Stimulated activated CD4-positive, alpha-beta T cell treated with anti-CD3 and anti-CD28 coated beads, Interleukin-4, amount 100 ng/mL, for 48 hours (primary cell): ENCODE results near the gene TSPAN2.
A peak's percentile ranks its signal among the peaks of the same experiment; 100 is the strongest.

Experiments used
- DNase-seq, 2 donors: peaks; one replicate each; pipeline ENCODE4 v3.0.0-alpha.2; 2020; ENCODE audit warnings: low read depth in 2 of 2

TSPAN2 gene

DNA sequence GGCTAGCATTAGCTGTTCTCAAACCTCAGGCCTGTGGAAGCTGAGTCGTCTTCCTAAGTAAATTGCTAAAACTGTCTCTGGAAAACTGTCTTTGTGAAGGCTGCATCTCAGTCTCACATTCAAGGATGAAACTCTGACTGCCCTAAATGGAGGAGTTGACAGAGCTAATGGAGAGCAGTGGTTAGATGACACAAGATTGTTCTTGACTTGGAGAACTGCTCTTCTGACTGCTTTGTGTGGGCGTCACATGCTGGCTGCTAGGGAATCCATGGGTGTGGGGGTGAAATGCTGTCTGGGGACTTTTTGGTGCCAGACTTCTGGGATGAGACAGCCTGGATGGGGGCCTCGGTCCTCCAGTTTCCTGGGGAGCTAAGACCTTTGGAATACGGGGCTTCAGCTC, 24.5 kb upstream of the TSPAN2 start:
- no peak for DNase-seq

DNA sequence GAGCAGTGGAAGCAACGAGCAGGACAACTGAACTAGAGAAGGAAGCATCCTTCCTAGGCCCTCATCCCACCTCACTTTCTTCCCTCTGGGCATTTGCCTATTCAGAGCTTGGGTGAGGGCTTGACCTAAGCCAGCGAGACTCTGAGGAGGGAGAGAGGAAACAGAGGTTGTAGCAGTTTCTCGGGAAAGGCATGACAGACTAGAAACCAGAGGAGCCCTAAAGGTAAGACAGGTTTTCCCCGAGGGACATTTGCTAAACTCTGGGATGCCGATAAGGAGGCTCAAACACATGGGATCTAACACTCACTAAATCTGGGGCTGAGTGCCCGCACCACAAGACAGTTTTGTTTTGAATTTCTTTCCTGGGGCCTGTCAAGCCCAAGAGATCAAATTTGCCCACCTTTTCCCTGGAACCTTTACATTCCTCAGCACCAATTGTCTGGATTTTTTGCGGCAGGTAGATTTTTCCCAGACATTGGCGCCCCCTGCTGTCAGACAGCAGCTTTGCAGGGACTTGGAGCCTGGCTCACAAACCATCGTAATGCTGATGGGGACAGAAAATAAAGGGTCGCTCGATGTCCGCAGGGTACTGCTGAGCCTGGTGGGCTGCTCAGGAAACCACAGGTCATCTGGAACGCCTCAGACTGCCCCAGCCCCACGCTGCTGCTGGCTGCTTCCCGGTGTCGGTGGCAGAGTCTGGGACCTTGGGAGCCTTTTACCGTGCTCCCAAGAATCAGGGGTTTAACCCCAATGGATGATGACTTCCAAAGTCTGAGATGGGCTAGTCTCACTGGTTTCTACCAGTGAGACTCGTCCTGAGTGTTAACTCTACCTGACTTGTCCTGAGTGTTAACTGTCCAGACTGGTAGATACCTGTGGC, 23.4 kb upstream of the TSPAN2 start:
- peak; percentile 20 to 34 for DNase-seq

DNA sequence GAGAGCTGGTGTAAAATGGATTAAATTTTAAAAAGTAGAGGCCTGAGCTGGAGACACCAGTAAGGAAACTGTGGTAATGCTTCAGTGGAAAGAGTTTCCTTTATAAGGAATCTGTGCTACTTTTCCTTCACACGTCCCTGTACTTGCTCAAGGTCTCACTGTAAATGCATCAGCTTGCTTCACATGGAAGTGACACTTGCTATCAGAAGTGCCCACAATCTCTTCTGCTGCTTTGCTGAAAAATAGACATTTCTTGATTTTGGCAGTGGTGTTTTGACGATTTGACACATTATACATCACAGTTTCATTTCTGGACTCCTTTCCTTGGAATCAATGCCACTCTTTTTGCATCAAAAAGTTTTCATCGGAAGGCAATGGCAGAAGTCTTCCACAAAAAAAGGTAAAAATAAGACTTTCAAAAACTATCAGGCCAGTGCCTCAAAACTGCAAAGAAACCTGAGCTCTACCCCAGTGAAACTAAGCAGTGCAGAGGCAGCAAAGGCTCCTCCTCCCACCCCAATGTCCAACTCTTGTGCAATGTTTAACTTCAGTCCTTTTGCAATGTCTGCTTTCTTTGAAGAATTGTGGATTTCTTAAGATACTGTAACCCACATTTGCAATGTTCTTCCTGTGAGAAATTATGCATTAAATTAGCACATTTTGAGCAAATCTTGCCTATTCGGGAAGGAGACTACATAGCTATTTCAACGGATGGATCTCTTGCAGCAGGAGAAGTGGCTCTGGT, 18.4 kb upstream of the TSPAN2 start:
- no peak for DNase-seq

DNA sequence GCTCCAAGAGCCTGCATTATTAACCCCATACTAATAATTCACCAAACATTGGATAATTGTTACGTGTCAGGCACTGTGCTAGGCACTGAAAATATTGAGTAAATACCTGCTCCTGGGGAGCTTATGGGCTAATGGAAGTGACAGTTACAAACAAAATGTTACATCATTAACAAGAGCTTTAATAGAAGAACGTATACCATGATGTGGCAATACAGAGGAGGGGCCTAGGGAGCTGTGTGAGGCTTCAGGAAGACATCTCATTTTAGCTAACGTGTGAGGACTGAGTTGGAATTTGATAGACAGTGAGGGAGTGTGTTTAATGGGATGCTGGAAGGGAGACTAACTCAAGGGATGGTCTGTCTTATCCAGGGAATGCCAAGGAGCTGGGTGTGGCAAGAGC, 16.5 kb upstream of the TSPAN2 start:
- DNase-seq = no peak

DNA sequence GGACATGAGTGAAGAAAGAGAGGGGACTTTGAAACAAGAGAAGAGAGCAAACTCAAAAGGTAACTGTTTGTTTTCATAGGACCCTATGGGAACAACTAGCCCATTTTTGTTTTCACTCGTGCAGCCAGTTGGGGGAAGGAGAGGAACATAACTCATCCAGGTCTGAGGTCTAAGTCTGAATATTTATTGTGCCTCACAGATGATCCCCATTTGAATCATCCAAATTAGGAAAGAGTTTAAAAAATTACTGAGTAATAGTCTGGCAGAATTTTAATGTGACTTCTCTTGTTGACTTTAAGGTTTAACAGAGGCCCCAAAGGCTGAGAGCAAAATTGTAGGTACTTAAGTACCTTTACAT, 10.4 kb upstream of the TSPAN2 start:
- DNase-seq = no peak

DNA sequence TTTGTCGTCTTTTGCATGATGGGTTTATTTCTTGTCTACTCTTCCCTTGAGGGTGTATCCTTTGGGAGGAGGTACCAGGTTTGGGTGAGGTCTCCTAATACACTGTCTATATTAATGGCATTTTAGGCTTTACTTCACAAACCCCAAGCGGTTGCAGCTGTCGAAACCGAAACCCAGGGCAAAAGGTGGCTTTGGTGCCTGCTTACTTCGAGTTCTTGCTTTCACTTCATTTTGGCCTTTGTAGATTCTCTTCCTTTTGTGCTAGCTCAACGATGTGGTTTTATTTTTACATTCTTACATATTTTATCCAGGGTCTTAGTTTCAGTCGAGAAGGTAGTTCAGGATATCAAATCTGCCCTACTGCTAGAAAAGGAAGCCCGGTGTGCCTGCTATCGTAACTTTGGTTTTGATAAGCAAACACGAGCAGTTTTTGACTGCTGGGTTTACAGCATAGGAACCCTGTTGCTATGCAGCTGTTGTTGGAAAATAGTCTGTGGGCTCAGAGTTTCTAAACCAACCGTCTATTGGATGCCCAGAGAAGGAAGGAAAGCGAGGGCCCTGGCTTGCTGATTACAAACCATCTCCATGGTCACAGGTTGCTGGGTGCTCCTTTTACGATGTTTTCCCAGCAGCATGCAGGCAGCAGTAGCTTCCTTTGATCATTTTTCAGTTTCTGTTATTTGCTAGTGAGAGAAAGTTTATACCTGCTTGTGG, 9.8 kb upstream of the TSPAN2 start:
- peak; percentile 33 to 54 for DNase-seq

DNA sequence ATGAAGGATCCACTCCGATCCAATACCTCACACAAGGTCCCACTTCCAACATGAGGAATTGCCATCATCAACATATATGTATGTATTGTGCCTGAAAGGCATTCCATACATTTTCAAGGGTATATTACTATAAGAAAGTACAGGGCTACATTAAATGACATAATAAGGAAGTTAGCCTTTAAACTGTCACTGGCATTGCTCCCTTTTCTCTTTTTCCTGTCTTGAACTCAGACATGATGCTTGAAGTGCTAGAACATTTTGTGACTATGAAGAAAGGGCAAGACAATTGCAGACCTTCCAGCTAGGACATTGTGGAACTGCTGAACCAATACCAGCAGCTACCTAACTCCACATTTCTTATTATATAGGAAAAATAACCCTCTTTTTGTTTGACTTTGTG, 2.9 kb upstream of the TSPAN2 start:
- DNase-seq = no peak

DNA sequence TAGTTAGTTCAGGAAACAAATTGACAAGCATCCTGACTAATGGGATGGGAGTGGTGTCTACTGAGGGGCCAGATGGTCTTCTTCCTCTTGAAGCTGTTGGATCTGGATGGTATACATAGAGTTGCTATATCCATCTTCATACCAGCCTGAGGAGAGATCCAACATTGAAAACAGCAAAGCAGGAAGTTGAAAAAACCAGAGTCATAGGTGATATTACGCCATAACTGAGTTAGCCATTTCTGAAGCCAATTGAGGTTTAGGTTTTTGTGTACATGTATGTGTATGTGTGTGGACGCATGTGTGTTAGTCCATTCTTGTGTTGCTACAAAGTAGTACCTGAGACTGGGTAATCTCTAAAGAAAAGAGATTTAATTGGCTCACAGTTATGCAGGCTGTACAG, 2.3 kb upstream of the TSPAN2 start:
- DNase-seq = no peak

DNA sequence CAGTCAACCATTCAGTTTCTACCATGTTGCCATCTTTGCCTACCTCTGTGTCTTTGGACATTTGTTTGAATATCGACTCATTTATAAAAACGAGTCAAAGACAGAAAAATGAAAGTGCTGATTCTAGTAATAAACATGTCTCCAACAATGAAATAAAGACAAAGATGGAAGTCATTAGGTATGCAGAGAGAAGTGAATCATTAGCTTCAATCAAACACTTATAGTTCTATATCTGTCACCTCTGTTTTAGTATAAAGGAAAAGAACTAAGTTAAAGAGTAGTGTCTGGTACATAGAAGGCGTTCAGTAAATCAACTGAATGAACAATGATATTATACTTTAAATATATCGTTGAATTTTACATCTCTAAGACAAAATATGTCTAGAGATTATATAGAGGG, 1.7 kb upstream of the TSPAN2 start:
- DNase-seq = no peak

DNA sequence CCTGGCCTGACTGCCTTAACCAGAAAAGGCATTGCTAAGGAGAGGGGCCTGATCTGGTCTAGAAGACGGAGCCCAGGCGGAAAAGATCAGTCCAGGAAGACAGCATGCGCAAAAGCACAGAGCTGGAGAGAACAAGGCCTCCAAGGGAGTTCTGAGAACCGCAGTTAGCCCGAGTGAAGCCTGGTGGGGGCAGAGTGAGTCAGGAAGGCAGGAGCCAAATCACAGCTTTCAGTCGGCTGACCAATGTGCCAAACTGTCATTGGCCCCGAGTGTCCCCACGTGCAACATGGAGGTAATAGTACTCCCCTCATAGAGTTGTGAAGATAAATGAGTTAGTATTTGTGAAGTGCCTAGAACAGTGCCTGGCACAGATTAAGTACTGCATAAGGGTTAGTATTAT, 1.2 kb upstream of the TSPAN2 start:
- no peak for DNase-seq

DNA sequence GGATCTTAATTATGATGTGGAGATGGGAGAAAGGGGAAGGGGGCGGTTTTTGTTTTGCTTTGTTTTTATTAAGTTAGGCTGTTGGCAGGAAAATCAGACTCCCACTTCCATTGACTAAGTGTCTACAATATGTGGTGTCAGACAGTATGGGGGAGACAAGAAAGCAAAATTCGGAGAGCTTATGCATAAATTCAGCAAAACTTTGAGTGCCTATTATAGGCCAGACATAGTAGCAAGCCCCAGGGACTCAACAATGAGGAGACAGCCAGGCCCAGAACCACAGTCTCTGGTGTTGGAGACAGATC, 835 bp upstream of the TSPAN2 start:
- DNase-seq = no peak

DNA sequence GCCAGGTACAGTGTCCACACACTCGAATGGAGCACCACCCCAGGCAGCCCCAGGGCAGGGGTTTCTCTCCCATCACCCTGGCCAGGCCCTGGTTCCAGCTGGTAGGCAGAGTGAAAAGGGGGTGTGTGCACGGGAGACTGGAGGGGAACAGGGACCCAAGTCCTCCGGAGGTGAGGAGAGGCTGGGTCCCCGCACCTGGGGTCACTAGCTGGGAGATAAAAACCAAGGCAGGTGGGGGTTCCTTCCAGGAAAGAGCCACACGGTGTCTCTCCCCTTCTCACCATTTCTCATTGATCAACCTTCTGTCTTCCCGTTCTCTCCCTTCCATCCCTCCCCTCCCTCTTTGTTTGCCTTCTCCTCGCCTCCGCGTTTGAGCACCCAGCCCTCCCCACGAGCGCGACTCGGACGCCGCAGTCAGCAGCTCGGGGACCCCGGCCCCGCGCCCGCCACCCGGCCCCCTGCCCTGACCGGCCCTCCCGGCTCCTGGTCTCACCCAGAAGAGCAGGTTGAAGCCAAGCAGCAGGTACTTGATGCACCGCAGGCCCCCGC, 358 bp downstream of the TSPAN2 start:
- no peak for DNase-seq

DNA sequence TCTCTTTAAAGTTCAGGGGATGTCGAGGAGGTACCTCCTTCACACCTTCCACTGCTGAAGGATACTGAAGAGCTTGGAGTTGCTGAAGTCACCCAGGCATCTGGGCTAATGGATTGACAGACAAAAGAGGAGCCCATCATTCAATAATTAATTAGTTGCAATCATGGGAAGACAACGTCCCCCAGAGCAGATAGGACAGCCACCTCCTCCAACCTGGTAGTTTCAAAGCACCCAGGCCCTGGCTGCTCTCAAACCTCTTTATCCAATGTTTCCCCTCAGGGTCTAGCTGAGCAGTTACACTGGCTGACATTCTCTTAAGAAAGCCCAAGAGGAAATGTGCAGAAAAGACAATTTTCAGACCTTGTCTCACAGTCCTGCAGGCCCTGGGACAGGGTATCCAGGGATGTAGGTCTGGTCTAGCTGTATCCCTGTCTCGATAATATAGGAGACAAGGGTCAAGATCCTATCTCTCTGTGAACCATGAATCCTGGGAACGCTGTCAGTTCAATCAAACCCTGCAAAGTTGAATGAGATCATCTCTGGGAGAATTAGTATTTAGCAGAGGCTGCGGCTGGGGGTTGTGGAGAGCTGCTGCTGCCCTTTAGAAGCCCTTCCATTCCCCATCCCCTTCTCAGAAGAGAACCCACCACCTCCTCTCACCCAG, 1.1 kb downstream of the TSPAN2 start:
- DNase-seq = no peak

DNA sequence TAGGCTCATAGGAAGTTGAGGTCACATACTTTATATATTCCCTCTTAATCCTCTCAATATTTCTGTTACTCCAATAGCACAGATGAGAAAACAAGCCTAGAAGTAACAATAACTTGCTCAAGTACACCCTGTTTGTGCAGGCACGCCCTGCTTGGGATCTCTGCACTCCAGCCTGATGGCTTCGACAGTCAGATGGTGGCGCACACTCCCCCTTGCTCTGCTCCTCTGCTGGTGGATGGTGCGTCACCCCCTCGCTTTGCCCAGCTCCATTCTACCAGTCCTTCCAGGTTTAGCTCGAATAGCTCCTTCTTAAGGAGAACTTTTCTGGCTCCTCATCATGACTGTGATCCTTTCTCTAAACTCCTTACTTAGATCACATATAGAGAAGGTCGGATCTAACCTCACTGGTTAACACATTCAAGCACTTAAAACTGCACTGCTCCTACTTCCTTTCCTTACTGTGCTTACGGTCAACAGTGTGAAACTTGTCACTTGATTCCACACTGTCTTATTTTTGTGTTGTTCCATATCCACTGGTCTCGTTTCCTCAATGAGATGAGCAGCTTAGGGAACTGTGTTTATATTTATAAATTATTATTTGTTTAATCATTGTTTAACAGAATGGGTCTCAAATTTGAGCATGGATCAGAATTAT, 3.0 kb downstream of the TSPAN2 start:
- no peak for DNase-seq

DNA sequence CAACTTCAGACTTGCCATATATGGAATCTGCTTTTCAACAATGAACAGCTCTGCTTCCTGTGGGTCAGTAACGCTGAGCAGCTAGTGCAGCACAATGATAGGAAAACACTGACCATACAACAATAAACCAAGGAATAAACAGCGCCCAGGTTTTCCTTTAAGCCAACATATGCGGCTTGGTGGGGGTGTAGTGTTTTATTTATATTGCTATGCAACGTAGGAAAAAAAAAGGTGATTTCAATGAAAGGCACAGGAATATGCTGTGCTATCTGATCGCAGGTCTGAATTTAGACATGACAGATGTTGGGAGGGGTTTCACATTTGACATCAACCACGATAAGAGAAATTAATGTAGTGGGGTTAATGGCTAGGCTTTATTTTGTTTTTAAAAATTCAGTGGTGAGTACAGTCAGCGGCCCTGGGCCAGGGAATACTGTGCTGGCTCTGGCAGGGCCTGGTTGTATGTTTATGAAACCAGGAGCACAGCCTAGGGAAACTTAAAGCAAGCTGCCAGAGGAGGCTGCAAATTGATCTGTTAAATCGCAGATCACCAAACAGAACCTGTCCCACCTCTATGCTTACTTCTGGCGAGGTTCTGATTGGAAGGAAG, 4.3 kb downstream of the TSPAN2 start:
- no peak for DNase-seq

DNA sequence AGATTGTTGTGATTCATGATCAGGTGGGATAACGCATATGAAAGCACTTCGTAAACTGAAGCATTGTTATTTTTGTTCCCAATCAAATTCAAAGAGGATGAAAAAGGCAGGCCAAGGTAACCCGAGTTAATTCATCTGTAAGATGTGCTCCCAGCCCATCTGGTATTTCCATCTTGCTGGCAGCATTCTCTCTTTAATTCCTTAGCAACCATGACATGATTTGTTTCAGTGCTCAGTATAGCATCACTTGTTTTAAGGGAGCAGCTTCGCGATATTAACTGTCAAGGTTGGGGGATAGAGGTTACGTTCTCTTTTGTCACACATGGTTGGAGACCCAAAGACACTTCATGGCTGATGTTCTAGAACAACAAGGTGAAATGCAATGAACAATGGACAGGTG, 6.4 kb downstream of the TSPAN2 start:
- no peak for DNase-seq

DNA sequence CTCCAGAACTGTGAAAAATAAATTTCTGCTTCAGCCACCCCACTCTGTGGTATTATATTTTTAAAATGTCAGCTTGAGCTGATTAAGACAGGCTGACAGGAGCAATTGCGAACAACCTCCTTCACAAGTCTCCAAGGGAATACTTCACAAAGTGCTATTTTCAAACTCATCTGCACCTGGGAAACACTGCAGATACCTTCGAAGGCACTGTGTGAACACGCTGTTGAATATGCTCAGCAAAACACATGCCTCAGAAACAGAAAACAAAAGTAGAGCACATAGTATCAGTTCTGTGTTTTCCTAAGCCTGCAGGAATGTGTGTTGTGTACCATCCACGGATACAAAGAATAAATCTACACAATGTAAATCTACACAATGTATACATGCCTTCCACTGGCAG, 10.6 kb downstream of the TSPAN2 start:
- DNase-seq = no peak

DNA sequence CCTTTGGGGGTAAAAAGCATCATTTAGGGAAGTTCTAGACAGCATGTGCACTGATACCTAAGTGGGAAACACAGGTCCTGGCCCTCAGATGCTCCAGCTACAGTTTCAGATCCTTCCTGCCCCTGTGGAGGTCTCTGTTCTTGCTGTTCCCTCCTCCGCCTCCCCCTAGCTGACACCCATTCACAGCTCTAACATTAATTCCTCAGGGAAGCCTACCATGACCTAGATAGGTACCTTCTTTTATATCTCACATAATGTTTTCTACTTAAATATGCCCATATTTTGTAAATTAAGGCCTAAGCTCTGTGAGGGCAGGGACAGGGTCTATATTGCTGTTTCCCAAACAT, 11.3 kb downstream of the TSPAN2 start:
- no peak for DNase-seq

DNA sequence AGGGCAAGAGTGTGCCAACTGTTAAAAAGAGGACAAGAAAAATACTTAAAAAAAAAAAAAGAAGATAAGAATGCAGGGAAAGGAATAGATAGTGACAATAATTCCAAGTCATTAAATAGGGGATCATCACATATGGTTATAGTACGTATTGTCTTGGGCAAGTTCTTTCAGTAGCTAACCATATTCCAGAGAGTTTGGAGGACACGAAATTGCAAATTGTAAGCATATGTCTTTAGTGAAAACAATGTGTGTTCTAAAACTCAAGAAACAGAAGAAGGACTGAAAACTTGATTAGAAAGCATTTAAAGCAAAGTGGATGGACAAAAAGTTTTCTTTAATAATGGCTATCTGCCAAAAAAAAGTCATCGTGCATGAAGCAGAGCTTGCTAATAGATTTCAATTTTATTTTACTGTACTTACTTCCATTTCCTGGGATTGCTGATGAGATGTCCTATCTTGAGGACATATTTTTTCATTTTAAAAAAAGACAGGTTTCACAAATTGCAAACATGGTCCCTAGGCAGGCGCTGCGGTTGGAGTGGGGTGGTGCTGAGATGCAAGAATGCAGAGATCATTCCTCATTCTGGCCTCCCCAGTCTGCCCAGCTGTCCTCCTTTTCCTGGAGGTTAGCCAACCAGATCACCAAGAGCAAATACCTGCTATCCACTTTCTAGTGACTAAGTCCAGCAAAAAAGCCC, 11.9 kb downstream of the TSPAN2 start:
- DNase-seq = no peak

DNA sequence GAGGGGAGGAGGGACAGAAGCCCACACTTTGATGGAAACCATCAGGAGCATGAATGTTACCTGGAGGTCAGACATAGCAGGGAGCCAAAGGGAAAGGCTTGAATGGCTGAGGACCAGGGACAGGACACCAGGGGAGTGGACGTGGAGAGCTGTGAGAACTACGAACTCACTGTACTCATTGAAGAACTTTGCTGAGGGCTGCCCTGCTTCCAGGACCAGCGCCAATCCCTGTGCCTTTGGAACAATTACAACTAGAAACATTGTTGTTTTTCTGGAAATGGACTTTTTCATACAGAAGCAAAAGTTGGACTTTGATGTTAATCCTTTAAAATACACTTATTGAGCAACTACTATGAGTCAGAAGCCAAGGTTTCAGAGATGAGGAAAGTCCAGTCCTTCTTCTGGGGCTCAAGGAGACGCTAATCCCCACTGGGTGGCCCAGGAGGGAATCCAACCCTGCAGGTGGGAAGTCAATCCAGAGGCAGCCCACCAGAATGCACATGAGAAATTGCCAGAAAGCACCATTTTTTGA, 12.9 kb downstream of the TSPAN2 start:
- DNase-seq = no peak
